Brain microvascular endothelial cell (primary cell): ENCODE measurements around the gene PRMT7.

Experiments used
- DNase-seq: peaks from one replicate; pipeline ENCODE4 v3.0.0-alpha.2; 2020
- H3K27ac ChIP-seq: fragments of 250-450 bp; sonication (Bioruptor Pico); 2 replicates; pipeline ENCODE4 v1.5.1; 2020; ENCODE audit warnings: mild to moderate bottlenecking, moderate library complexity
- H3K27me3 ChIP-seq: fragments of 250-450 bp; sonication (Bioruptor Pico); replicated peaks from 2 replicates; pipeline ENCODE4 v1.5.1; 2020; ENCODE audit warnings: mild to moderate bottlenecking
- H3K36me3 ChIP-seq: fragments of 250-450 bp; sonication (Bioruptor Pico); replicated peaks from 2 replicates; pipeline ENCODE4 v1.5.1; 2020; ENCODE audit warnings: mild to moderate bottlenecking
- H3K4me3 ChIP-seq: 2 replicates; pipeline ENCODE4 v1.5.1; 2011; ENCODE audit warnings: low read depth, mild to moderate bottlenecking, control low read depth, low read length, moderate library complexity
- in situ Hi-C: cut with HindIII; loops from 2 replicates; pipeline ENCODE4 v1.10.0; 2017; ENCODE audit warnings: low sequenced_read_pairs, low pct_ligation_motif_present
- TF ChIP-seq, protein P1 (sequence below): IDR thresholded peaks from 2 replicates; pipeline ENCODE4 v1.5.1; 2011; ENCODE audit warnings: low read depth, mild to moderate bottlenecking, moderate library complexity, low read length, control low read depth, inconsistent platforms; ENCODE audit errors: missing control alignments

PRMT7 gene

DNA sequence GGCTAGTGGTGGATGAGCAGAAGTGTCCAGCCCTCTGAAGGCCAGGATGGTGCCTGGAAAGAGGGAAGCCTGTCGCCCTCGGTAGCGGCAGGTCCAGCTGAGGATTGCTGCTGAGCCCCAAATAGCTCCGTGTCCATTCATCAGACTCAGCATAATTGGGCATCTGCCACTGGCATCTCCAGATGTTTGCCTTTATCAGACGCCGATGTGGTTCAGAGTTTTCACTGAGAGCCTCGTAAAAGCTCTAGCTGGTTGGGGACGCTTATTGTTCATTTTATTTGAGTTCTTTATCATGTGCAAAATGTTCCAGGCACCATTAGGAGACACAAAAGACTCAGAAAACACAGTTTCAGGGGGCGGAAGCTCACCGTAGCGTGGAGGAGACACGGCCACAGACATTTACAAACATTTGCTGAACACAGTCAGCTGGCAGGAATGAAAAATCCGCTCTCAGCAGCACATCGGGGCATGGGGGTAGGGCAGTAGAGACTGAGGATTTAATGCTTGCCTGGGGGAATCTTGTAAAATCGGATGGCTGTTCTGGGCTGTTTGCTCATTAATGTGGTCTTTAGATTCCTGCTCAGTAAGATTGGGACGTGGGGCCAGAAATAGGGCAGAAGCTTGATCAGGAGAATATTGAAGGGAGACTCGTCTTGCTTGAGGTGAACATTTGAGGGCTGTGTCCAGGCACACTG lies 95.8 kb downstream of the PRMT7 start:
- H3K36me3 ChIP-seq = no peaks in the 10 kb centered on the region
- H3K27ac ChIP-seq = no peak overlapping the region
- H3K27me3 ChIP-seq = no peaks in the 10 kb centered on the region
- DNase-seq = peak; percentile 19
- TF ChIP-seq, protein P1, sequence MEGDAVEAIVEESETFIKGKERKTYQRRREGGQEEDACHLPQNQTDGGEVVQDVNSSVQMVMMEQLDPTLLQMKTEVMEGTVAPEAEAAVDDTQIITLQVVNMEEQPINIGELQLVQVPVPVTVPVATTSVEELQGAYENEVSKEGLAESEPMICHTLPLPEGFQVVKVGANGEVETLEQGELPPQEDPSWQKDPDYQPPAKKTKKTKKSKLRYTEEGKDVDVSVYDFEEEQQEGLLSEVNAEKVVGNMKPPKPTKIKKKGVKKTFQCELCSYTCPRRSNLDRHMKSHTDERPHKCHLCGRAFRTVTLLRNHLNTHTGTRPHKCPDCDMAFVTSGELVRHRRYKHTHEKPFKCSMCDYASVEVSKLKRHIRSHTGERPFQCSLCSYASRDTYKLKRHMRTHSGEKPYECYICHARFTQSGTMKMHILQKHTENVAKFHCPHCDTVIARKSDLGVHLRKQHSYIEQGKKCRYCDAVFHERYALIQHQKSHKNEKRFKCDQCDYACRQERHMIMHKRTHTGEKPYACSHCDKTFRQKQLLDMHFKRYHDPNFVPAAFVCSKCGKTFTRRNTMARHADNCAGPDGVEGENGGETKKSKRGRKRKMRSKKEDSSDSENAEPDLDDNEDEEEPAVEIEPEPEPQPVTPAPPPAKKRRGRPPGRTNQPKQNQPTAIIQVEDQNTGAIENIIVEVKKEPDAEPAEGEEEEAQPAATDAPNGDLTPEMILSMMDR = no peak
- H3K4me3 ChIP-seq = no peak overlapping the region
- in situ Hi-C loops = no loop called here
